Activated T-cell treated with anti-CD3 and anti-CD28 coated beads, Interleukin-2, amount 50 U/mL, for 24 hours (primary cell): Measurements from ENCODE around the gene MARCHF3.
"Not testable (repeated sequence)": the region's sequence is repeated elsewhere in the genome, so short reads cannot be mapped to it uniquely, and the experiment has no call there.

Experiments
- DNase-seq: peaks from one replicate; pipeline ENCODE4 v3.0.0-alpha.2; 2020
- H3K27ac Mint-ChIP-seq: 2 replicates; pipeline ENCODE4 v1.8.0; 2020; ENCODE audit warnings: mild to moderate bottlenecking, mixed read lengths
- H3K27me3 Mint-ChIP-seq: 2 replicates; pipeline ENCODE4 v1.8.0; 2020; ENCODE audit warnings: mixed read lengths
- H3K36me3 Mint-ChIP-seq: 2 replicates; pipeline ENCODE4 v1.8.0; 2020; ENCODE audit warnings: low read depth, mixed read lengths
- H3K4me1 Mint-ChIP-seq: 2 replicates; pipeline ENCODE4 v1.8.0; 2020; ENCODE audit warnings: low read depth, mixed read lengths
- H3K4me3 Mint-ChIP-seq: 2 replicates; pipeline ENCODE4 v1.8.0; 2020; ENCODE audit warnings: mild to moderate bottlenecking, moderate library complexity, mixed read lengths
- H3K9me3 Mint-ChIP-seq: 2 replicates; pipeline ENCODE4 v1.8.0; 2020; ENCODE audit warnings: mixed read lengths

The MARCHF3 gene

GRCh38 chr5:127029581-127030258 is 638 bp downstream of the MARCHF3 start:
- DNase-seq, result peak; percentile 69
- Mint-ChIP-seq H3K4me3 (peak overlapping the region; percentile 89), H3K9me3 (no peaks in the 10 kb centered on the region), H3K27ac (peak overlapping the region; percentile 63), H3K27me3 (peaks cover 21% of the 10 kb centered on the region), H3K4me1 (peaks cover 23% of the 10 kb centered on the region), H3K36me3 (peaks cover 2% of the 10 kb centered on the region)

GRCh38 chr5:127028822-127029457 is 1.4 kb downstream of the MARCHF3 start:
- peaks cover 26% of the 10 kb centered on the region for H3K4me1 Mint-ChIP-seq
- H3K27me3 Mint-ChIP-seq, result peaks cover 21% of the 10 kb centered on the region
- H3K27ac Mint-ChIP-seq, result no peak overlapping the region
- no peak for DNase-seq
- H3K36me3 Mint-ChIP-seq, result peaks cover 2% of the 10 kb centered on the region
- H3K4me3 Mint-ChIP-seq, result peak overlapping the region; percentile 89
- H3K9me3 Mint-ChIP-seq, result no peaks in the 10 kb centered on the region

GRCh38 chr5:127027539-127027938 is 2.8 kb downstream of the MARCHF3 start:
- Mint-ChIP-seq H3K27me3 (peaks cover 14% of the 10 kb centered on the region), H3K27ac (no peak overlapping the region), H3K36me3 (peaks cover 2% of the 10 kb centered on the region), H3K4me1 (peaks cover 29% of the 10 kb centered on the region), H3K4me3 (no peak overlapping the region), H3K9me3 (no peaks in the 10 kb centered on the region)
- no peak for DNase-seq

- H3K36me3 Mint-ChIP-seq, result peaks cover 2% of the 10 kb centered on the region
- H3K9me3 Mint-ChIP-seq, result no peaks in the 10 kb centered on the region
- DNase-seq, result no peak
- H3K27me3 Mint-ChIP-seq, result peaks cover 3% of the 10 kb centered on the region
- no peak overlapping the region for H3K27ac Mint-ChIP-seq
- H3K4me1 Mint-ChIP-seq, result peaks cover 20% of the 10 kb centered on the region
- H3K4me3 Mint-ChIP-seq, result no peak overlapping the region
These were observed 4.2 kb downstream of the MARCHF3 start for GRCh38 chr5:127026166-127026565.

GRCh38 chr5:127025467-127025866 is 4.9 kb downstream of the MARCHF3 start:
- H3K4me3 Mint-ChIP-seq, result no peak overlapping the region
- H3K4me1 Mint-ChIP-seq, result peaks cover 20% of the 10 kb centered on the region
- peaks cover 3% of the 10 kb centered on the region for H3K27me3 Mint-ChIP-seq
- no peak for DNase-seq
- H3K27ac Mint-ChIP-seq, result no peak overlapping the region
- peaks cover 2% of the 10 kb centered on the region for H3K36me3 Mint-ChIP-seq
- H3K9me3 Mint-ChIP-seq, result no peaks in the 10 kb centered on the region

- no peak for DNase-seq
- H3K9me3 Mint-ChIP-seq, result no peaks in the 10 kb centered on the region
- H3K4me1 Mint-ChIP-seq, result peaks cover 23% of the 10 kb centered on the region
- H3K36me3 Mint-ChIP-seq, result no peaks in the 10 kb centered on the region
- peaks cover 3% of the 10 kb centered on the region for H3K27me3 Mint-ChIP-seq
- H3K27ac Mint-ChIP-seq, result no peak overlapping the region
- no peak overlapping the region for H3K4me3 Mint-ChIP-seq
These were observed 5.5 kb downstream of the MARCHF3 start for GRCh38 chr5:127024821-127025220.

GRCh38 chr5:127023552-127024191 is 6.7 kb downstream of the MARCHF3 start:
- H3K4me3 Mint-ChIP-seq, DNase-seq, H3K27ac Mint-ChIP-seq, H3K9me3 Mint-ChIP-seq, H3K27me3 Mint-ChIP-seq, H3K36me3 Mint-ChIP-seq: not testable (repeated sequence)
- H3K4me1 Mint-ChIP-seq, result peaks cover 15% of the 10 kb centered on the region

- peaks cover 12% of the 10 kb centered on the region for H3K4me1 Mint-ChIP-seq
- no peak for DNase-seq
- H3K36me3 Mint-ChIP-seq, result no peaks in the 10 kb centered on the region
- no peak overlapping the region for H3K4me3 Mint-ChIP-seq
- no peaks in the 10 kb centered on the region for H3K27me3 Mint-ChIP-seq
- no peak overlapping the region for H3K27ac Mint-ChIP-seq
- H3K9me3 Mint-ChIP-seq, result no peaks in the 10 kb centered on the region
These were observed 7.5 kb downstream of the MARCHF3 start for GRCh38 chr5:127022846-127023245.

- H3K27me3 Mint-ChIP-seq, result no peaks in the 10 kb centered on the region
- no peak overlapping the region for H3K27ac Mint-ChIP-seq
- H3K9me3 Mint-ChIP-seq, result no peaks in the 10 kb centered on the region
- DNase-seq, result no peak
- H3K36me3 Mint-ChIP-seq, result no peaks in the 10 kb centered on the region
- H3K4me3 Mint-ChIP-seq, result no peak overlapping the region
- H3K4me1 Mint-ChIP-seq, result peaks cover 12% of the 10 kb centered on the region
These were observed 10.4 kb downstream of the MARCHF3 start for GRCh38 chr5:127019928-127020327.

GRCh38 chr5:127016722-127017121 is 13.6 kb downstream of the MARCHF3 start:
- H3K27me3 Mint-ChIP-seq, H3K4me3 Mint-ChIP-seq, H3K27ac Mint-ChIP-seq, DNase-seq, H3K9me3 Mint-ChIP-seq, H3K36me3 Mint-ChIP-seq: not testable (repeated sequence)
- peaks cover 35% of the 10 kb centered on the region for H3K4me1 Mint-ChIP-seq

- Mint-ChIP-seq H3K27me3 (no peaks in the 10 kb centered on the region), H3K9me3 (no peaks in the 10 kb centered on the region), H3K4me3 (no peak overlapping the region), H3K4me1 (peaks cover 40% of the 10 kb centered on the region), H3K36me3 (no peaks in the 10 kb centered on the region), H3K27ac (no peak overlapping the region)
- DNase-seq, result no peak
These were observed 14.6 kb downstream of the MARCHF3 start for GRCh38 chr5:127015716-127016115.

GRCh38 chr5:127014573-127014972 is 15.8 kb downstream of the MARCHF3 start:
- Mint-ChIP-seq H3K9me3 (no peaks in the 10 kb centered on the region), H3K27me3 (no peaks in the 10 kb centered on the region), H3K4me1 (peaks cover 38% of the 10 kb centered on the region), H3K27ac (no peak overlapping the region), H3K4me3 (no peak overlapping the region), H3K36me3 (no peaks in the 10 kb centered on the region)
- no peak for DNase-seq

- no peaks in the 10 kb centered on the region for H3K27me3 Mint-ChIP-seq
- H3K4me3 Mint-ChIP-seq, result no peak overlapping the region
- peaks cover 41% of the 10 kb centered on the region for H3K4me1 Mint-ChIP-seq
- H3K9me3 Mint-ChIP-seq, result no peaks in the 10 kb centered on the region
- H3K36me3 Mint-ChIP-seq, result no peaks in the 10 kb centered on the region
- no peak for DNase-seq
- H3K27ac Mint-ChIP-seq, result no peak overlapping the region
These were observed 17.0 kb downstream of the MARCHF3 start for GRCh38 chr5:127013407-127013806.

- DNase-seq, result no peak
- no peak overlapping the region for H3K4me3 Mint-ChIP-seq
- H3K36me3 Mint-ChIP-seq, result no peaks in the 10 kb centered on the region
- no peaks in the 10 kb centered on the region for H3K9me3 Mint-ChIP-seq
- H3K27ac Mint-ChIP-seq, result no peak overlapping the region
- no peaks in the 10 kb centered on the region for H3K27me3 Mint-ChIP-seq
- peaks cover 41% of the 10 kb centered on the region for H3K4me1 Mint-ChIP-seq
These were observed 17.4 kb downstream of the MARCHF3 start for GRCh38 chr5:127012916-127013315.

- H3K27ac Mint-ChIP-seq, result no peak overlapping the region
- no peak overlapping the region for H3K4me3 Mint-ChIP-seq
- no peaks in the 10 kb centered on the region for H3K27me3 Mint-ChIP-seq
- peaks cover 41% of the 10 kb centered on the region for H3K4me1 Mint-ChIP-seq
- no peak for DNase-seq
- no peaks in the 10 kb centered on the region for H3K9me3 Mint-ChIP-seq
- H3K36me3 Mint-ChIP-seq, result no peaks in the 10 kb centered on the region
These were observed 18.3 kb downstream of the MARCHF3 start for GRCh38 chr5:127011961-127012644.
